Iris pigment epithelial cell (primary cell): ENCODE data around the gene CD79A.
"Not testable (repeated sequence)": the region's sequence is repeated elsewhere in the genome, so short reads cannot be mapped to it uniquely, and the experiment has no call there.

Experiments
- DNase-seq: peaks from one replicate; pipeline ENCODE4 v3.0.0-alpha.2; 2011; ENCODE audit warnings: low read depth

Gene CD79A

GRCh38 chr19:41863209-41863931 is 13.7 kb upstream of the CD79A start:
- no peak for DNase-seq

- no peak for DNase-seq
Measured at GRCh38 chr19:41864374-41864773, 12.7 kb upstream of the CD79A start.

- no peak for DNase-seq
Measured at GRCh38 chr19:41866284-41866683, 10.8 kb upstream of the CD79A start.

- DNase-seq = no peak
Measured at GRCh38 chr19:41868120-41868988, 8.7 kb upstream of the CD79A start.

- DNase-seq = no peak
Measured at GRCh38 chr19:41868989-41869300, 8.1 kb upstream of the CD79A start.

- no peak for DNase-seq
Measured at GRCh38 chr19:41869374-41869955, 7.6 kb upstream of the CD79A start.

- DNase-seq = peak; percentile 55
Measured at GRCh38 chr19:41870401-41870873, 6.6 kb upstream of the CD79A start.

- no peak for DNase-seq
Measured at GRCh38 chr19:41871573-41872383, 5.3 kb upstream of the CD79A start.

GRCh38 chr19:41872384-41872774 is 4.7 kb upstream of the CD79A start:
- no peak for DNase-seq

GRCh38 chr19:41872775-41873647 is 4.1 kb upstream of the CD79A start:
- DNase-seq = peak; percentile 70

GRCh38 chr19:41875973-41876372 is 1.1 kb upstream of the CD79A start:
- DNase-seq = not testable (repeated sequence)

- no peak for DNase-seq
Measured at GRCh38 chr19:41877916-41878905, 1.1 kb downstream of the CD79A start.

- no peak for DNase-seq
Measured at GRCh38 chr19:41879080-41879479, 2.0 kb downstream of the CD79A start.

- no peak for DNase-seq
Measured at GRCh38 chr19:41879670-41880328, 2.7 kb downstream of the CD79A start.

- DNase-seq = no peak
Measured at GRCh38 chr19:41880329-41880708, 3.2 kb downstream of the CD79A start.

GRCh38 chr19:41882568-41883462 is 5.7 kb downstream of the CD79A start, which contains the start of gene ARHGEF1:
Gene ARHGEF1 (plus strand): TSS chr19:41883184. CDS start chr19:41888083, 4,899 bp downstream.
- DNase-seq = no peak

GRCh38 chr19:41883463-41883820 is 6.4 kb downstream of the CD79A start:
- DNase-seq = no peak
